GM12874 (cell line): Measurements from ENCODE around the gene BZW2.

Experiments used
- CTCF ChIP-seq: IDR thresholded peaks from 2 replicates; pipeline ENCODE4 v1.5.1; 2011; ENCODE audit warnings: low read depth, mild to moderate bottlenecking, control low read depth, low read length, moderate library complexity; ENCODE audit not compliant: insufficient read depth

The BZW2 gene

DNA sequence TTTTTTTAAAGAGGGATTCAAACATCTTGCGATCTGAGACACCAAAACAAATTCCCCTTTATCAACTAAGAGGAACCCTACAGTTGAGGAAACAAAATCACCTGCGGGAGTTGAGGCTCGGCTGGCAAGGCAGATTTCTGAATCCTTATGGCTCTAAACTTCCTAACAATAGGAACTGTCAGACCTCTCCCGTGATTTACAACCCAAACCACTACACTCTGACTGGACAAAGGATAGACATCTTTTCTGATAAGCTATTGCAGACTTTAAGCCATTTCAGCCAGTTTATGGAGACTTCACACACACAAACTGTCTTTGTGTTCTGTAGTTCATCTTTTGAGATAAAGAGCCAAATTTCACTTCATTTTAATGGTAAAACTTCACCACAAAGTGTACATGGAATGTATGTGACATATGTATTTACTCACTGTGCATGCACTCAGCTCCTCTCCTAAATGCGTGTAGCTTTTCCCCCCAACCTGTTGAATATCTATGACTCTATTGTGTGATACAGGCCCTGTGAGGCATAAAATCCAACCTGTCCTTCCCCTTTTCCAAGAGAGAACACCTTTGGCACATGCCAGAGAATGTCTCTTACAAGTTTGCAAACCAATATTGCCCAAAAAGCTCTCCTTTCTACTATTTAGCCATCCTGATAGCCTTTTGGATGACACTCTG lies 92.2 kb downstream of the BZW2 start:
- TF ChIP-seq CTCF: no peak

DNA sequence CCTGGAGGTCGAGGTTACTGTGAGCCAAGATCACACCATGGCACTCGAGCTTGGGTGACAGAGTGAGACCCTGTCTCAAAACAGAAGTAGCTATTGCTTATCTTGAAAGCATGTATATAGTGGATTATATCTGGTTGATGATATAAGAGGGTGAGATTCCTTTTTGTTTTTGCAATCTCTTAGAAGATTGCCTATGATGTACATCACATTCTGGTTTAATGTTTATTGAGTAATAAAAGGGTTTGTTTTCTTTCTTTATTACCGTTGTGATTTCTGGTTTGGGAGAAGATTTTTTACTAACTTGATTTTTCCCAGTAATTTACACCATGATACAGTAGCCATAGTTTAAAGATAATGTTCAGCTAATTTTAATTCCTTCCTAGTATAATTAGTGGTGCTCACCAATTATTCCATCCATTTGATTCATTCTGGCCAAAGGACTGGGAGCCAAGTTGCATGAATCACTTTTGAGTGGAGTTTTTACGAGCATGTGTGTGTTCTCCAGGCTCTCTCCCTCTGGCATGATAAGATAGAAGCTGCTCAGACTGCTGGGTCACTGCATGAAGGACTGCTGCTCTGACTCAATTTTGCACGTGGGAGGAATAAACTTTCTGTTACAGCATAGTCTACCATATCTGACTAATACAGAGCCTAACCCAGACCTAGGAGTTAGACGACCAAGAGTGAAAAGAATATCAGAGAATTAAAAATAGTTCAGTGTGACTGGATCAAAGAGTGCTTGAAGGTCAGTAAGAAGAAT lies 94.1 kb downstream of the BZW2 start:
- no peak for TF ChIP-seq CTCF

DNA sequence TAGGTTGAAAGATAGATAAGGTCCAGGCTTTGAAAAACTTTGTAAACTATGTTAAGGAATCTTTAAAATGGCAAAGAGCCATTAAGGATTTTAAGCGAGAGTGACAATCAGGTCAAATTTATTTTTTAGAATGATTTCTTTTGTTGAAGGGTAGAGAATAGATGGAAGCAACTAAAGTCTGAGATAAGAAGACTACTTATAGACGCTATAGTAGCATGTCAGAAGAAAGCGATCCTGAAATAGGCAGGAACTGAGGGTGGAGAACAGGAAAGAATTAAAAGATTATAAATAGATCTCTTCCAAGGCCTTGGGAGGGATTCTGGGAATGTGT lies 94.6 kb downstream of the BZW2 start:
- no peak for TF ChIP-seq CTCF

GRCh38 chr7:16740996-16741395 lies 95.0 kb downstream of the BZW2 start:
- TF ChIP-seq CTCF: no peak

DNA sequence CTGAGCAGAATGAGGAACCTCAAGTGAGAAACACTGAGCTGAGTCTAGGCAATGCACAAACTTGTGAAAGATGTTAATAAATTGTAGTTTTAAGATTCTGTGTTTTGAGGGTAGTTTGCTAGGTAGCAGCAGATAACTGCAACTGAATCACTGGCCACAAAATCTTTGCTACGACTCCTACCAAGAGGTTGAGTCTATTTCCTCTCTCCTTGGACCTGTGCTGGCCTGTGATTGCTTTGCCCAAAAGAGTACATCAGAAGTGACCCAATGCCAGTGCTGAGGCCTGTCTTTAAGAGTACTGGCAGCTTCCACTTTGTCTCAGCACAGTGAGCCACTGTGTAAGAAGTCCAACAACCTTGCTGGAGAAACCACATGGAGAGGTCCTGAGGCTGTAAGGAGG lies 95.7 kb downstream of the BZW2 start:
- no peak for TF ChIP-seq CTCF

GRCh38 chr7:16742547-16742946 lies 96.6 kb downstream of the BZW2 start:
- no peak for TF ChIP-seq CTCF

- TF ChIP-seq CTCF: no peak
Observed at GRCh38 chr7:16743236-16743635, 97.3 kb downstream of the BZW2 start.
